Measurements from ENCODE around the gene NEK6.

Gene NEK6

GRCh38 chr9:124381170-124381945 lies 123.6 kb downstream of the NEK6 start:
- H3K27ac ChIP-seq, result no peak overlapping the region
- TF ChIP-seq ZFX (IDR thresholded peaks at IDR 0.05), result no peak
- TF ChIP-seq, protein P1, sequence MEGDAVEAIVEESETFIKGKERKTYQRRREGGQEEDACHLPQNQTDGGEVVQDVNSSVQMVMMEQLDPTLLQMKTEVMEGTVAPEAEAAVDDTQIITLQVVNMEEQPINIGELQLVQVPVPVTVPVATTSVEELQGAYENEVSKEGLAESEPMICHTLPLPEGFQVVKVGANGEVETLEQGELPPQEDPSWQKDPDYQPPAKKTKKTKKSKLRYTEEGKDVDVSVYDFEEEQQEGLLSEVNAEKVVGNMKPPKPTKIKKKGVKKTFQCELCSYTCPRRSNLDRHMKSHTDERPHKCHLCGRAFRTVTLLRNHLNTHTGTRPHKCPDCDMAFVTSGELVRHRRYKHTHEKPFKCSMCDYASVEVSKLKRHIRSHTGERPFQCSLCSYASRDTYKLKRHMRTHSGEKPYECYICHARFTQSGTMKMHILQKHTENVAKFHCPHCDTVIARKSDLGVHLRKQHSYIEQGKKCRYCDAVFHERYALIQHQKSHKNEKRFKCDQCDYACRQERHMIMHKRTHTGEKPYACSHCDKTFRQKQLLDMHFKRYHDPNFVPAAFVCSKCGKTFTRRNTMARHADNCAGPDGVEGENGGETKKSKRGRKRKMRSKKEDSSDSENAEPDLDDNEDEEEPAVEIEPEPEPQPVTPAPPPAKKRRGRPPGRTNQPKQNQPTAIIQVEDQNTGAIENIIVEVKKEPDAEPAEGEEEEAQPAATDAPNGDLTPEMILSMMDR (conservative IDR thresholded peaks at IDR 0.05), result no peak

- no peak overlapping the region; the same call in 1 of the 2 replicates for H3K27ac ChIP-seq
- TF ChIP-seq, protein P1 (conservative IDR thresholded peaks at IDR 0.05), result no peak
- no peak for TF ChIP-seq ZFX (IDR thresholded peaks at IDR 0.05)
These were observed 126.5 kb downstream of the NEK6 start for GRCh38 chr9:124384210-124384609.

- H3K27ac ChIP-seq, result no peak overlapping the region
- TF ChIP-seq, protein P1 (conservative IDR thresholded peaks at IDR 0.05), result no peak
- no peak for TF ChIP-seq ZFX (IDR thresholded peaks at IDR 0.05)
These were observed 127.1 kb downstream of the NEK6 start for GRCh38 chr9:124384846-124385245.

DNA sequence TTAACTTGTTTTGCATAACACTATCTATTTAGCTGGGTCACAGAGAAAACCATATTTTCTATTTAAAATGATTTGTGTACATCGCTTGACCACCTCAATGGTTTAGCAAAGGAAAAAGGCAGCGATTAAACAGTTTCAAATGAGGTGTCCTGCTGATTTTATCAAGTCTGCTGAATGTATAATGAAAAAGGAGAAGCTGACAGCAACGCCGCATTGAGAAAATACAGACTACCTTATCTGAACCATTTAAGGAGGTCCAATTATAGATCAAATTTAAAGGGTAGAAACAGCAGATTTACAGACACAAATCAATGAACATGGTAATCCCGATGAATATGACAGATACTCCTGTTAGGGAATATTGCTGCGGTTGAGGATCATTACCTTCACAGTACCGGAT lies 127.9 kb downstream of the NEK6 start:
- TF ChIP-seq ZFX (IDR thresholded peaks at IDR 0.05), result no peak
- TF ChIP-seq, protein P1 (conservative IDR thresholded peaks at IDR 0.05), result no peak
- no peak overlapping the region for H3K27ac ChIP-seq

GRCh38 chr9:124386201-124386600 lies 128.5 kb downstream of the NEK6 start:
- TF ChIP-seq, protein P1 (conservative IDR thresholded peaks at IDR 0.05), result no peak
- no peak for TF ChIP-seq ZFX (IDR thresholded peaks at IDR 0.05)
- H3K27ac ChIP-seq, result no peak overlapping the region

- H3K27ac ChIP-seq, result no peak overlapping the region
- TF ChIP-seq, protein P1 (conservative IDR thresholded peaks at IDR 0.05), result no peak
- TF ChIP-seq ZFX (IDR thresholded peaks at IDR 0.05), result no peak
These were observed 130.7 kb downstream of the NEK6 start for GRCh38 chr9:124388275-124389048.

All from C4-2B (cell line).